NCI-H1092 treated with DMSO at 0.1 percent for 48 hours (cell line): ENCODE results near the gene CRAT.

Experiments used
- DNase-seq: peaks from one replicate; lab custom pipeline; 2025; lab: John Stamatoyannopoulos, UW

CRAT gene

DNA sequence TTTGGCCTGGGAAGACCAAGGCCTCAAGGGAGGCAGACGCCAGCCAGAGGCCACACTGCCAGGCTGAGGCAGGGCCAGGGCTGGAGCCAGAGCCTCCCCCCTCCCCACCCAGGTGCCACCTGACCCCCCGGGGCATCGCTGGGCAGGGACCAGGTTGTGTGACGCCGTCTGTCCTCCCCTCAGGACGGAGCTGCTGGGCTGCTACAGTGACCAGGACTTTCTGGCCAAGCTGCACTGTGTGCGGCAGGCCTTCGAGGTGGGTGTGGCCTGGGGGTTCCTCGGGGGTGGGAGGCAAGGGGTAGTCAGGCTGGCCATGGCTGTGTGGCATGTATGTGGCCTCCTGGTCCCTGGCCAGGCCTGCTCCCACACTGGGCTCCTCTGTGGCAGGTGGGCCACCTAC, 47.5 kb downstream of the CRAT start:
- DNase-seq: no peak

DNA sequence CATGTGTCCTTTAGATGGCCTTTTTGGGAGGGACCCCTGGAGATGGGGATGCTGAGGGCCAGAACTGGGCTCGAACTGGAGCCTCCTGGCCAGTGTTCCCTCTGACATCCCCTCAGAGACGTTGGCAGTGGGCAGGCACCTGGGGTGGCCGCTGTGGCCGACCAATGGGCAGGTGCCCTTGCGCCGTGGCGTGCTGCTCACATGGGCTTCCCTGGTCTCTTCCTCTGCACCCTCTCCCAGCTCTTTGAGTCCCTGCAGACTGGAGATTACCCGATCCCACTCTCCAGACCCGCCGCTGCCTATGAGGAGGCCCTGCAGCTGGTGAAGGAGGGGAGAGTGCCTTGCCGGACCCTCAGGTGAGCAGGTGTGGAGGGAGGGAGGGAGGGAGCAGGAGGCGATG, 49.6 kb downstream of the CRAT start:
- no peak for DNase-seq

DNA sequence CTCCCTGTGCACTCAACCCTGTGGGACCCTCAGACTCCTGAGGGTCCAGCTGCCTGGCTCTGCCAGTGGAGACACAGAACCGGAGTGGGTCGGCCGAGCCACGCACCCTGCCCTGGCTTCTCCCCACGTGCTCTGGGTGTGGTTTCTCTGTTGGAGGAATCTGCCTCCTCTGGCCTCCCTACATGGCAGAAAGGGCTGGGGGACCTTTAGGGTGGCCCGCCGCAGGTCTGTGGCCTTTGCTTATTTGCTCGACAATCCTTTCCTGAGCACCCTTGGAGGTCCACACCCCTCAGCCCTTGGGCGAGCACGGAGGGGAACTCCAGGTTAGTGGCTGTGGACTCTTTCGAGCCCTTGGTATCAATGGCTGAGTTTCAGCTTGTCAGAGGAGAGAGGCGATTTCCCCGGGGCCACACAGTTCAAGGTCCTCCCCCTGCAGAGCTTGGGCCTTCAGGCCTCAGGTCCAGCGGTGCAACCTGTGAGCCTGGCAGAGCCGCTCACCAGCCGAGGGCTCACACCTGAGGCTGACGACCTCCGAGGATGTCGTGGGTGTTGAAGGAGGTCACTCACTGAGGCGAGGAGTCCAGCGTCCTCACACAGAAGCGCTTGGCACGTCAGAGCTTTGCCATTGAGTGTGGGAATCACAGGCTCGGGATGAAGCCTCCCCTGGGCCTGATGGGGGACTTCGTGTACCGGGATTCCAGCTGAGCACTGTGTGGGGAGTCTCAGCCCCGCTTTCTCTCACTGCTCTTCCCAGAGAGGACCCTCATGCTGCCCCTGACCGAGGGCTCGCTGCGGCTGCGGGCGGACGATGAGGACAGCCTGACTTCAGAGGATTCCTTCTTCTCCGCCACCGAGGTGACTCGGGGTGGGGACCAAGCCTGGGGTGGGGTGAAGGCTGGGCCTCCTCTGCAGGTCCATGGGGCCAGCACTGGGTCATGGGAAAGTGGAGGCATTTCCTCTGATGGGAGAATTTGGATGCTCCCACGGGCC, 50.5 kb downstream of the CRAT start:
- no peak for DNase-seq

DNA sequence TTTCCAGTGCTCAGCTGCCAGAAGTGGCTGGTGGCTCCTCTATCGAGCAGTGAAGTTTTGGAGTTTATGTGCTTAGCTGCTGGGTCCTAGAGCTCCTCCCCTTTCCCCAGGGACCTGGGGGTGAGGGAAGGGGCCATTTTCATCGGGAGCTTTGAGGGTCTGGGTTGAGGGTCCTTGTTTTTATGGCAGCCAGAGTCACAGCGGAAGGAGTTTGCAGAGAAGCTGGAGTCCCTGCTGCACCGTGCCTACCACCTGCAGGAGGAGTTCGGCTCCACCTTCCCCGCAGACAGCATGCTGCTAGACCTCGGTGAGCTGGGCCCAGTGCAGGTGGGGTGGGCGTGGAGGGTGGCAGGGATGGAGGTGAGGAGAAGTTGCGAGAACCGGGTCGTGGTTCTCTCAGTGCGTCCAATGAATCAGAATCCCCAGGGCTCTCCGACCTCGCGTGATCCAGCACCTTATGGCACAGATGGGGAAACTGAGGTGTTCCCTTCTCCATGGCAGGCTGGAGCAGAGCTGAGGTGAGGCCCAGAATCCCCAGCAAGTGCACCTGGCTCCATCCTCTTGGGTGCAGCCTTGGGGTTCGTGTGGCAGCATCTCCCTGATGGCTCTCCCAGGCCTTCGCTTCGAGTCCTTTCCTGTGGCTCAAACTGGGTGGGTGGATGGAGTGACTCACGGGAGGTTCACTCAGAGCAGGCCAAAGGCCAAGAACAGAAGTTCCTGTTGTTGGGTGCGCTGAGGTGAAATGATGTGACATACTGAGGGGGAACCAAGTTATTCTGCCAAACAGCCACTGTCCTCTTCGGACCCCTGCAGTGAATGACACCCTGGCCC, 51.4 kb downstream of the CRAT start:
- DNase-seq: no peak

DNA sequence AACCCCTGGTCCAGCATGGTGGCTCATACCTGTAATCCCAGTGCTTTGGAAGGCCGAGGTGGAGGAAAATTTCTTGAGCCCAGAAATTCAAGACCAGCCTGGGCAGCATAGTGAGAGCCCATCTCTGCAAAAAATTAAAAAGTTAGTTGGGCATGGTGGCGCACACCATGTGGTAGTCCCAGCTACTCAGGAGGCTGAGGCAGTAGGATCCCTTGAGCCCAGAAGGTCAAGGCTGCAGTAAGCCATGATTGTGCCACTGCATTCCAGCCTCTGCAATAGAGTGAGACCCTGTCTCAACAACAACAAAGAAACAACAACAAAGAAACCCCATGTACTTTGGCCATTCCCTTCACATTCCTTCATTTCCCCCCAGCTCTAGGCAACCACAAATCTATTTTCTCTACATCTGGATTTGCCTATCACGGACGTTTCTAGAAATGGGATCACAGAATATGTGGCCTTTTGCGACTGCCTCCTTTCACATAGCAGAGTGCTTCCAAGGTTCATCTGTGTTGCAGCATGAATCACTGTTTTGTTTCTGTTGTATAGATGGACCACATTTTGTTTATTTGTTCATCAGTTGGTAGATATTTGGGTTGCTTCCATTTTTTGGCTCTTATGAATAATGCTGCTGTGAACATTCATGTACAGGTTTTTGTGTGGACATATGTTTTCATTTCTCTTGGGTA, 56.3 kb downstream of the CRAT start:
- no peak for DNase-seq

DNA sequence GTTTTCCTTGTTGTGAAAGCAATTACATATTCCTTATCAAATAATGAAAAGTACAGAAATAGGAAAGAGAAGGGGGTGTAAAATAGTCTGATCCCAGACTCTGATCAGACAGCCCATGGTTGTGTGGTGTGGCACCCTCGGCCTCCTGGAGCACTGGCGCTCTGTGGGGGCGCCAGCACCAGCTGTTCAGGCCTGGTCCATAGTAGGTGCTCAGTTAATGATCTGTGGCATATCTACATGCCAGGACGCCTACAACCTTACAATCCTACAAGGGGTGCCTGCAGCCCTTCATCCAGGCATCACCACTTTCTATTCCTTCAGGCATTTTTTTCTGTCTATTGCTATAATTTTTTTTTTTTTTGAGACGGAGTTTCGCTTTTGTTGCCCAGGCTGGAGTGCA, 57.6 kb downstream of the CRAT start:
- DNase-seq: no peak

DNA sequence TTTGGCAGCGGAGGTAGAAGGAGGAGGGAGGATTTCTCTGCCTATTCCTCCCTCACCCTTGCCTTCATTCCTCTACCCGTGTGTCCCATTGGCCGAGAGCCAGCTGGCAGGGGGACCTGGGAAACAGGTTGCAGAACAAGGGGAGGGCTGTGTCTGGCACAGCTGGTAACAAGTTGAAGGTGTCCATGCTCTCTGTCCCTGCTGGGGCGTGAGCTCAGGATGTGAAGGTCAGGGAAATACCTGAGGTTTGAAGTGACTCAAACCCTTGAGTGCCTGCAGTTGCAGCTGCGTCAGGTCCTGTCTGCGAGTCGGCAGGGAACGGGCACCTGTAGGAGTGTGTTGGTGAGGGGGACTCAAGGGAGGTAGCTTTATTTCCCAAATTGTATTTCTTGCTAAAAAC, 58.0 kb downstream of the CRAT start:
- DNase-seq: no peak
